ENCODE data around the gene AMACR. TPM values are rescaled to one million over a fixed set of nuclear protein-coding genes. Genes with fewer than 3 reads are reported as not detected.

AMACR gene
- polyA plus RNA-seq, 1 donor from 2014 or later, result 28.5 TPM

DNA sequence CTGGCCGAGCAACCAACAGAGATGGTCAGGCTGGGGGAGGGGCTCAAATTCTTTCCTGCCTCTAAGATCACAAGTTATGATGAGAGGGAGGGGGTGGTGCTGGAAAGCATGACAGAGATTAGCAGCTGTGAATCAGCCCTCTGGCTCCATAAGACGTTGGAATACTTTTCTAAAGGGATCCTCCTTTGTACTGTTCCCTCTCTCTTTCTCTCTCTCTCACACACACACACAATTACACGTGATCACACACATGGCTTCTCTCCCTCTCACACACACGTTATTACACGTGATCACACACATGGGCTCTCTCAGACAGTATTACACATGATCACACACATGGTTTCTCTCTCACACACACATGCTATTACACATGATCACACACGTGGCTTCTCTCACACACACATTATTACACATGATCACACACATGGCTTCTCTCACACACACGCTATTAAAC lies 23.2 kb downstream of the AMACR start, which contains the start of gene SLC45A2:
Gene SLC45A2 (minus strand): TSS at position 23 of the 454 bp plus-strand sequence. CDS start 110 bp downstream, outside the sequence.
- Histone ChIP-seq H3K79me2 (replicated peaks; ENCODE audit: insufficient read depth, low read length) (no peaks in the 10 kb centered on the region), H2AFZ (ENCODE audit: low read depth, low read length) (no peak within 1 kb of the TSS), H3K9me2 (ENCODE audit: insufficient read depth, low read length) (no peaks in the 10 kb centered on the region), H4K20me1 (ENCODE audit: insufficient read depth) (no peaks in the 10 kb centered on the region), H3K9ac (ENCODE audit: low read length) (no peak within 1 kb of the TSS), H3K4me2 (ENCODE audit: low read length) (no peak within 1 kb of the TSS), H3K27me3 (ENCODE audit: insufficient read depth, low read depth, low read length) (no peaks in the 10 kb centered on the region), H3F3A (ENCODE audit: insufficient read depth, low read length, poor library complexity, severe bottlenecking) (no peaks in the 10 kb centered on the region), H3K9me3 (ENCODE audit: low read length) (no peaks in the 10 kb centered on the region), H3K4me3 (ENCODE audit: low read length) (no peak within 1 kb of the TSS), H3K36me3 (ENCODE audit: insufficient read depth, low read length) (peaks cover 15% of the 10 kb centered on the region), H3K27ac (ENCODE audit: low read length) (no peak within 1 kb of the TSS)
- TF ChIP-seq MXI1 (conservative IDR thresholded peaks at IDR 0.05; ENCODE audit: poor library complexity, severe bottlenecking) (no peak), EZH2 (IDR thresholded peaks at IDR 0.05; ENCODE audit: borderline replicate concordance, insufficient read depth, low read length, poor library complexity, severe bottlenecking) (no peak), RAD21 (conservative IDR thresholded peaks at IDR 0.05) (no peak), EP300 (conservative IDR thresholded peaks at IDR 0.05; ENCODE audit: poor library complexity, severe bottlenecking) (no peak), POLR2AphosphoS5 (IDR thresholded peaks at IDR 0.05) (no peak), SMC3 (conservative IDR thresholded peaks at IDR 0.05; ENCODE audit: poor library complexity) (no peak), TAF1 (IDR thresholded peaks at IDR 0.05; ENCODE audit: low read depth) (no peak)
- TF ChIP-seq, protein P1, sequence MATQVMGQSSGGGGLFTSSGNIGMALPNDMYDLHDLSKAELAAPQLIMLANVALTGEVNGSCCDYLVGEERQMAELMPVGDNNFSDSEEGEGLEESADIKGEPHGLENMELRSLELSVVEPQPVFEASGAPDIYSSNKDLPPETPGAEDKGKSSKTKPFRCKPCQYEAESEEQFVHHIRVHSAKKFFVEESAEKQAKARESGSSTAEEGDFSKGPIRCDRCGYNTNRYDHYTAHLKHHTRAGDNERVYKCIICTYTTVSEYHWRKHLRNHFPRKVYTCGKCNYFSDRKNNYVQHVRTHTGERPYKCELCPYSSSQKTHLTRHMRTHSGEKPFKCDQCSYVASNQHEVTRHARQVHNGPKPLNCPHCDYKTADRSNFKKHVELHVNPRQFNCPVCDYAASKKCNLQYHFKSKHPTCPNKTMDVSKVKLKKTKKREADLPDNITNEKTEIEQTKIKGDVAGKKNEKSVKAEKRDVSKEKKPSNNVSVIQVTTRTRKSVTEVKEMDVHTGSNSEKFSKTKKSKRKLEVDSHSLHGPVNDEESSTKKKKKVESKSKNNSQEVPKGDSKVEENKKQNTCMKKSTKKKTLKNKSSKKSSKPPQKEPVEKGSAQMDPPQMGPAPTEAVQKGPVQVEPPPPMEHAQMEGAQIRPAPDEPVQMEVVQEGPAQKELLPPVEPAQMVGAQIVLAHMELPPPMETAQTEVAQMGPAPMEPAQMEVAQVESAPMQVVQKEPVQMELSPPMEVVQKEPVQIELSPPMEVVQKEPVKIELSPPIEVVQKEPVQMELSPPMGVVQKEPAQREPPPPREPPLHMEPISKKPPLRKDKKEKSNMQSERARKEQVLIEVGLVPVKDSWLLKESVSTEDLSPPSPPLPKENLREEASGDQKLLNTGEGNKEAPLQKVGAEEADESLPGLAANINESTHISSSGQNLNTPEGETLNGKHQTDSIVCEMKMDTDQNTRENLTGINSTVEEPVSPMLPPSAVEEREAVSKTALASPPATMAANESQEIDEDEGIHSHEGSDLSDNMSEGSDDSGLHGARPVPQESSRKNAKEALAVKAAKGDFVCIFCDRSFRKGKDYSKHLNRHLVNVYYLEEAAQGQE (IDR thresholded peaks at IDR 0.05; ENCODE audit: borderline replicate concordance), result no peak
- TF ChIP-seq, protein P2, sequence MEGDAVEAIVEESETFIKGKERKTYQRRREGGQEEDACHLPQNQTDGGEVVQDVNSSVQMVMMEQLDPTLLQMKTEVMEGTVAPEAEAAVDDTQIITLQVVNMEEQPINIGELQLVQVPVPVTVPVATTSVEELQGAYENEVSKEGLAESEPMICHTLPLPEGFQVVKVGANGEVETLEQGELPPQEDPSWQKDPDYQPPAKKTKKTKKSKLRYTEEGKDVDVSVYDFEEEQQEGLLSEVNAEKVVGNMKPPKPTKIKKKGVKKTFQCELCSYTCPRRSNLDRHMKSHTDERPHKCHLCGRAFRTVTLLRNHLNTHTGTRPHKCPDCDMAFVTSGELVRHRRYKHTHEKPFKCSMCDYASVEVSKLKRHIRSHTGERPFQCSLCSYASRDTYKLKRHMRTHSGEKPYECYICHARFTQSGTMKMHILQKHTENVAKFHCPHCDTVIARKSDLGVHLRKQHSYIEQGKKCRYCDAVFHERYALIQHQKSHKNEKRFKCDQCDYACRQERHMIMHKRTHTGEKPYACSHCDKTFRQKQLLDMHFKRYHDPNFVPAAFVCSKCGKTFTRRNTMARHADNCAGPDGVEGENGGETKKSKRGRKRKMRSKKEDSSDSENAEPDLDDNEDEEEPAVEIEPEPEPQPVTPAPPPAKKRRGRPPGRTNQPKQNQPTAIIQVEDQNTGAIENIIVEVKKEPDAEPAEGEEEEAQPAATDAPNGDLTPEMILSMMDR (IDR thresholded peaks at IDR 0.05; ENCODE audit: poor library complexity, severe bottlenecking), result no peak

DNA sequence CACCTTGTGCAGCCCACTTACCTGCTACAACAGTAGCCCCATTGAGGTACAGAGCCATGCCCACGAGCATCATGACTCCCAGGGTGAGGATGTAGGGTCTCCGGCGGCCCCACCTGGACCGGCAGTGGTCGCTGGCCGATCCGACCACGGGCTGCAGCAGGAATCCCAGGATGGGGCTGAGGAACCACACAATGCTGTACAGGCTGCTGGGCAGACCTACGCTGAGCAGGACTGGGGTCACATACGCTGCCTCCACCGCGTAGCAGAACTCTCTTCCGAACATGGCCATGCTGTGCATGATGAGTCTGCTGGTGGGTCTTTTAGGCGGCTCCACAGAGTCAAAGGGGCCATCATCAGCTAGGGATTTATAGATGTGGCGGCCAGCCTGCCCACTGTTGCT lies 23.7 kb downstream of the AMACR start:
- no peak overlapping the region for H2AFZ ChIP-seq (ENCODE audit: low read depth, low read length)
- no peak overlapping the region for H3K4me3 ChIP-seq (ENCODE audit: low read length)
- H4K20me1 ChIP-seq (ENCODE audit: insufficient read depth), result no peaks in the 10 kb centered on the region
- no peaks in the 10 kb centered on the region for H3K79me2 ChIP-seq (replicated peaks; ENCODE audit: insufficient read depth, low read length)
- H3K36me3 ChIP-seq (ENCODE audit: insufficient read depth, low read length), result peaks cover 15% of the 10 kb centered on the region
- no peak for TF ChIP-seq POLR2AphosphoS5 (IDR thresholded peaks at IDR 0.05)
- TF ChIP-seq EZH2 (IDR thresholded peaks at IDR 0.05; ENCODE audit: borderline replicate concordance, insufficient read depth, low read length, poor library complexity, severe bottlenecking), result no peak
- no peak for TF ChIP-seq MXI1 (conservative IDR thresholded peaks at IDR 0.05; ENCODE audit: poor library complexity, severe bottlenecking)
- TF ChIP-seq, protein P1 (IDR thresholded peaks at IDR 0.05; ENCODE audit: borderline replicate concordance), result no peak
- TF ChIP-seq RAD21 (conservative IDR thresholded peaks at IDR 0.05), result no peak
- TF ChIP-seq EP300 (conservative IDR thresholded peaks at IDR 0.05; ENCODE audit: poor library complexity, severe bottlenecking), result no peak
- TF ChIP-seq SMC3 (conservative IDR thresholded peaks at IDR 0.05; ENCODE audit: poor library complexity), result no peak
- no peak for TF ChIP-seq TAF1 (IDR thresholded peaks at IDR 0.05; ENCODE audit: low read depth)
- TF ChIP-seq, protein P2 (IDR thresholded peaks at IDR 0.05; ENCODE audit: poor library complexity, severe bottlenecking), result no peak
- H3K27me3 ChIP-seq (ENCODE audit: insufficient read depth, low read depth, low read length), result no peaks in the 10 kb centered on the region
- no peak overlapping the region for H3K9ac ChIP-seq (ENCODE audit: low read length)
- H3K9me2 ChIP-seq (ENCODE audit: insufficient read depth, low read length), result no peaks in the 10 kb centered on the region
- no peak overlapping the region for H3K4me2 ChIP-seq (ENCODE audit: low read length)
- H3F3A ChIP-seq (ENCODE audit: insufficient read depth, low read length, poor library complexity, severe bottlenecking), result no peaks in the 10 kb centered on the region
- H3K27ac ChIP-seq (ENCODE audit: low read length), result no peak overlapping the region
- H3K9me3 ChIP-seq (ENCODE audit: low read length), result no peaks in the 10 kb centered on the region
